ENCODE measurements around the gene CCL22. TPM values are rescaled to one million over a fixed set of nuclear protein-coding genes. Genes with fewer than 3 reads are reported as not detected.
"Not testable (repeated sequence)": the region's sequence is repeated elsewhere in the genome, so short reads cannot be mapped to it uniquely, and the experiment has no call there.

Gene CCL22
- polyA plus RNA-seq, 1 donor from 2014 or later, result not detected

DNA sequence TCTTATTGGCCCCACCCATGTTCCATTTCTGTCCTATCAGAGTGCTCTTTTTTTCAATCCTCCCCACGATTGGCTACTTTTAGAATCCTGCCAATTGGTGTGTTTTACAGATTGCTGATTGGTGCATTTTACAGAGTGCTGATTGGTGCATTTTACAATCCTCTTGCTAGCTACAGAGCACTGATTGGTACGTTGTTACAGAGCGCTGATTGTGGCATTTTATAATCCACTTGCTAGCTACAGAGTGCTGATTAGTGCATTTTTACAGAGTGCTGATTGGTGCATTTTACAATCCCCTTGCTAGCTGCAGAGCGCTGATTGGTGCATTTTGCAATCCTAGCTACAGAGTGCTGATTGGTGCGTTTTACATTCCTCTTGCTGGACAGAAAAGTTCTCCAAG lies 36.4 kb downstream of the CCL22 start:
- Histone ChIP-seq H3K9me2 (ENCODE audit: insufficient read depth, low read length) (no peaks in the 10 kb centered on the region), H3K79me2 (replicated peaks; ENCODE audit: insufficient read depth, low read length) (no peaks in the 10 kb centered on the region), H3K27ac (ENCODE audit: low read length) (no peak overlapping the region), H3K9ac (ENCODE audit: low read length) (no peak overlapping the region), H3K36me3 (ENCODE audit: insufficient read depth, low read length) (no peaks in the 10 kb centered on the region), H2AFZ (ENCODE audit: low read depth, low read length) (no peak overlapping the region), H3K9me3 (ENCODE audit: low read length) (no peaks in the 10 kb centered on the region), H4K20me1 (ENCODE audit: insufficient read depth) (no peaks in the 10 kb centered on the region), H3K27me3 (ENCODE audit: insufficient read depth, low read depth, low read length) (no peaks in the 10 kb centered on the region), H3K4me3 (ENCODE audit: low read length) (no peak overlapping the region), H3F3A (ENCODE audit: insufficient read depth, low read length, poor library complexity, severe bottlenecking) (no peaks in the 10 kb centered on the region), H3K4me2 (ENCODE audit: low read length) (no peak overlapping the region)
- TF ChIP-seq EZH2 (IDR thresholded peaks at IDR 0.05; ENCODE audit: borderline replicate concordance, insufficient read depth, low read length, poor library complexity, severe bottlenecking) (no peak), RAD21 (conservative IDR thresholded peaks at IDR 0.05) (no peak), MXI1 (conservative IDR thresholded peaks at IDR 0.05; ENCODE audit: poor library complexity, severe bottlenecking) (no peak), TAF1 (IDR thresholded peaks at IDR 0.05; ENCODE audit: low read depth) (no peak), POLR2AphosphoS5 (IDR thresholded peaks at IDR 0.05) (no peak), SMC3 (conservative IDR thresholded peaks at IDR 0.05; ENCODE audit: poor library complexity) (no peak), CTCF (IDR thresholded peaks at IDR 0.05; ENCODE audit: poor library complexity, severe bottlenecking) (no peak), REST (IDR thresholded peaks at IDR 0.05; ENCODE audit: borderline replicate concordance) (no peak)

DNA sequence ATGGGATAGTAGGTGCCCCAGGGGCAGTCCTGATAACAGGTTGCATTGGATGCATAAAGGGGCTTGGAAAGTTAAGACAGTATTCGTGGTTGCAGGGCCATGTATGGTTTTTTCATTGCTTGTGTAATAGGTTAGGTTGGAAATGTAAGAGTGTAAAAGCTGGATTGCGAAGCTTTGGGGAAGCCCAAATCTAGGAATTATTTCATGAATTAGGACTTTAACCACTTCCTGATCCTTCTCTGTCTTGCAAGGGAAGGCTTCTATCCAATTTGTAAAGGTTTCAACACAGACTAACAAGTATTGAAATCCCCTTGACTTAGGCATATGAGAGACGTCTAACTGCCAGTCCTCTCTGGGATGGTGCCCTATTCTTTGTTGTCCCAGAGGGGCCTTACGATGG lies 38.2 kb downstream of the CCL22 start:
- Histone ChIP-seq H3K36me3 (ENCODE audit: insufficient read depth, low read length) (no peaks in the 10 kb centered on the region), H3K9me3 (ENCODE audit: low read length) (no peaks in the 10 kb centered on the region), H3K4me2 (ENCODE audit: low read length) (no peak overlapping the region), H3K9ac (ENCODE audit: low read length) (no peak overlapping the region), H3K27ac (ENCODE audit: low read length) (no peak overlapping the region), H3F3A (ENCODE audit: insufficient read depth, low read length, poor library complexity, severe bottlenecking) (no peaks in the 10 kb centered on the region), H3K27me3 (ENCODE audit: insufficient read depth, low read depth, low read length) (no peaks in the 10 kb centered on the region), H3K4me3 (ENCODE audit: low read length) (no peak overlapping the region), H3K79me2 (replicated peaks; ENCODE audit: insufficient read depth, low read length) (no peaks in the 10 kb centered on the region), H2AFZ (ENCODE audit: low read depth, low read length) (no peak overlapping the region), H4K20me1 (ENCODE audit: insufficient read depth) (no peaks in the 10 kb centered on the region), H3K9me2 (ENCODE audit: insufficient read depth, low read length) (no peaks in the 10 kb centered on the region)
- TF ChIP-seq RAD21 (conservative IDR thresholded peaks at IDR 0.05) (no peak), SMC3 (conservative IDR thresholded peaks at IDR 0.05; ENCODE audit: poor library complexity) (no peak)

DNA sequence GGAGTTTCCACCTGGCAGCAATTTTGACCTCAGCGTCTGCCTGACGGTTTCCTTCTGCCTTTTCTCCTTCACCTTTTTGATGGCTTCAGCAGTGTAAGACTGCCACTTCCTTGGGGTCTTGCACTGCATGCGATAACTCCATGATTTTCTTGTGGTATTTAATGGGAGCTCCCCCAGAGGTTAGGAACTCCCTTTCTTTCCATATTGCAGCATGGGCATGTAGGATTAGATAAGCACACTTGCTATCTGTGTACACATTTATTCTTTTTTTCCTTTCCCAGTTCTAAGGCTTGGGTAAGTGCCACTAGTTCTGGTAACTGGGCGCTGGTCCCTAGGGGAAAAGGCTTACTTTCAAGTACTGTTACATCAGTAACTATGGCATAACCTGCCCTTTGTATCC lies 38.9 kb downstream of the CCL22 start:
- not testable (repeated sequence) for H3K27ac ChIP-seq (ENCODE audit: low read length); H4K20me1 ChIP-seq (ENCODE audit: insufficient read depth); H3K4me2 ChIP-seq (ENCODE audit: low read length)

More for the DNA sequence above, 38.9 kb downstream of the CCL22 start:
- H3K9me3 ChIP-seq (ENCODE audit: low read length); H3F3A ChIP-seq (ENCODE audit: insufficient read depth, low read length, poor library complexity, severe bottlenecking); H2AFZ ChIP-seq (ENCODE audit: low read depth, low read length); H3K9me2 ChIP-seq (ENCODE audit: insufficient read depth, low read length); H3K27me3 ChIP-seq (ENCODE audit: insufficient read depth, low read depth, low read length); H3K36me3 ChIP-seq (ENCODE audit: insufficient read depth, low read length); H3K9ac ChIP-seq (ENCODE audit: low read length); H3K79me2 ChIP-seq (replicated peaks; ENCODE audit: insufficient read depth, low read length); H3K4me3 ChIP-seq (ENCODE audit: low read length): not testable (repeated sequence)
